HepG2 (cell line): ENCODE measurements around the gene PNP. TPM values are rescaled to one million over a fixed set of nuclear protein-coding genes. Genes with fewer than 3 reads are reported as not detected.
A peak's percentile ranks its signal among the peaks of the same experiment; 100 is the strongest.

Source experiments
- ERF ChIP-seq: IDR thresholded peaks from 2 replicates; pipeline ENCODE4 v1.6.1; 2018; ENCODE audit warnings: missing biosample characterization, missing genetic modification reagents
- NFATC3 ChIP-seq: sonication (generic); formaldehyde crosslinking; IDR thresholded peaks from 2 replicates; pipeline ENCODE4 v1.5.1; 2020; ENCODE audit warnings: mild to moderate bottlenecking, missing genetic modification reagents
- NFKB2 ChIP-seq: sonication (generic); formaldehyde crosslinking; IDR thresholded peaks from 2 replicates; pipeline ENCODE4 v1.4.0; 2020; ENCODE audit warnings: missing genetic modification reagents, borderline replicate concordance
- RNF2 ChIP-seq: fragments of 450-650 bp; conservative IDR thresholded peaks from 2 replicates; pipeline ENCODE4 v1.6.1; 2016; ENCODE audit warnings: low read depth
- TFE3 ChIP-seq: IDR thresholded peaks from 2 replicates; pipeline ENCODE4 v1.6.1; 2016
- TOPORS ChIP-seq: sonication (generic); formaldehyde crosslinking; IDR thresholded peaks from 2 replicates; pipeline ENCODE4 v1.8.0; 2023; ENCODE audit warnings: mild to moderate bottlenecking, missing genetic modification reagents
- YY1 ChIP-seq: IDR thresholded peaks from 2 replicates; pipeline ENCODE4 v1.6.1; 2011; ENCODE audit warnings: low read length, low read depth, moderate library complexity, mild to moderate bottlenecking; ENCODE audit not compliant: insufficient read depth, insufficient replicate concordance
- ZBTB10 ChIP-seq: sonication (generic); formaldehyde crosslinking; IDR thresholded peaks from 2 replicates; pipeline ENCODE4 v1.4.0; 2020; ENCODE audit warnings: missing genetic modification reagents, borderline replicate concordance
- ZNF567 ChIP-seq: sonication (generic); formaldehyde crosslinking; IDR thresholded peaks from 2 replicates; pipeline ENCODE4 v1.8.1; 2023; ENCODE audit warnings: mild to moderate bottlenecking, missing genetic modification reagents, borderline replicate concordance
- ZNF597 ChIP-seq: sonication (generic); formaldehyde crosslinking; IDR thresholded peaks from 2 replicates; pipeline ENCODE4 v1.5.0; 2020; ENCODE audit warnings: missing genetic modification reagents
- ZNF816 ChIP-seq: sonication (generic); formaldehyde crosslinking; IDR thresholded peaks from 2 replicates; pipeline ENCODE4 v1.8.0; 2022; ENCODE audit warnings: missing genetic modification reagents, mild to moderate bottlenecking, borderline replicate concordance
- ZSCAN25 ChIP-seq: sonication (generic); formaldehyde crosslinking; IDR thresholded peaks from 2 replicates; pipeline ENCODE4 v1.8.0; 2022; ENCODE audit warnings: mild to moderate bottlenecking, missing genetic modification reagents
- polyA plus RNA-seq, 8 experiments: library from polyadenylated mRNA; depleted of rRNA in 3 of 8; stranded (reverse) in 7 of 8; unstranded in 1 of 8; fragments of >200 nt; fragmentation: Illumina TruSeq in 4 of 8; extraction: Trizol in 4 of 8; gene quantifications; 2 replicates each; pipeline versions ENCODE4 v1.2.1 to v1.2.3, GENCODE V29; 2011 to 2016; ENCODE audit warnings: low read depth in 4 of 8, missing spikeins in 1 of 8, mixed read lengths in 1 of 8; ENCODE audit not compliant: insufficient read depth in 1 of 8
- total RNA-seq, 5 experiments: library from RNA; depleted of rRNA; stranded (reverse); fragments of >200 nt; fragmentation: Illumina TruSeq; extraction: Trizol; gene quantifications; 2 replicates each; pipeline ENCODE4 v1.2.3, GENCODE V29; 2016; ENCODE audit warnings: low read depth in 1 of 5
- TF ChIP-seq, protein P1 (sequence below): sonication (generic); formaldehyde crosslinking; IDR thresholded peaks from 2 replicates; pipeline ENCODE4 v1.5.0; 2020; ENCODE audit warnings: missing genetic modification reagents
- TF ChIP-seq, protein P2 (sequence below): sonication (generic); formaldehyde crosslinking; IDR thresholded peaks from 2 replicates; pipeline ENCODE4 v1.4.0; 2020; ENCODE audit warnings: missing genetic modification reagents
- TF ChIP-seq, protein P3 (sequence below), 2 experiments: IDR thresholded peaks; 2 replicates each; pipeline ENCODE4 v1.6.1; 2011 to 2012; ENCODE audit warnings: low read length in 2 of 2, borderline replicate concordance in 1 of 2, low read depth in 1 of 2, mild to moderate bottlenecking in 1 of 2, moderate library complexity in 1 of 2

PNP gene
- total and polyA plus RNA-seq, 2 of the 13 experiments (the other 11 are each of a cell fraction or from before 2014, with no cell fraction given), result 45.4 to 74.8 TPM

DNA sequence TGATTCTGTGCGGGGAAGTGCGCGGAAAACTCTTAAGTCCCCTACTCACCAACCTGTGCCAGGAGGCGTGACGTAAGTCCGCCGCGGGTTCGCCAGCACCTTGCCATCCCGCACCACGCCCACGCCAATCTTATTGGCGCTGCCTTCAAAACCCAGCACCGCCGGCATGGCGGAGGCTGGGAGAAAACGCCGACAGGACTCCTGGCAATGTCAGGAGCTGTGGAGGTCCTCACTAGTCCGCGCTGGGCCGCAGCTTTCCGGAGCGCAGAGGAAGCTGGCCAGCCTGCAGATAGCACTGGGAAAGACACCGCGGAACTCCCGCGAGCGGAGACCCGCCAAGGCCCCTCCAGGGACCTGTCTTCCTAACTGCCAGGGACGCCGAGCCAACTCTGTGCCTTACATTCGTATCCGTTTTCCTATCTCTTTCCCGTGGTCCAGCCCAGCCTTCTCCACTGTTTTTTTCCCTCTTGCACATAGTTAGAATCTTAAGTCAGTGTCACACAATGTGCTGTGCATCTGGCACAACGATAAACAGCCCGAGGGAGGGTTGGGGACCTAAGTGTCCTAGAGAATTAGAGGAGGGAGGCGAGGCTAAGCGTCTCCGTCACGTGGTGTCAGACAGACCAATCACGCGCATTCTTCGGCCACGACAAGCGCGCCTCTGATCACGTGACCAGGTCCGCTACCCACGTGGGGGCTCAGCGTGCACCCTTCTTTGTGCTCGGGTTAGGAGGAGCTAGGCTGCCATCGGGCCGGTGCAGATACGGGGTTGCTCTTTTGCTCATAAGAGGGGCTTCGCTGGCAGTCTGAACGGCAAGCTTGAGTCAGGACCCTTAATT, 14.5 kb upstream of the PNP start, which contains the start of the genes APEX1 and OSGEP (continued):
- TF ChIP-seq, protein P1, sequence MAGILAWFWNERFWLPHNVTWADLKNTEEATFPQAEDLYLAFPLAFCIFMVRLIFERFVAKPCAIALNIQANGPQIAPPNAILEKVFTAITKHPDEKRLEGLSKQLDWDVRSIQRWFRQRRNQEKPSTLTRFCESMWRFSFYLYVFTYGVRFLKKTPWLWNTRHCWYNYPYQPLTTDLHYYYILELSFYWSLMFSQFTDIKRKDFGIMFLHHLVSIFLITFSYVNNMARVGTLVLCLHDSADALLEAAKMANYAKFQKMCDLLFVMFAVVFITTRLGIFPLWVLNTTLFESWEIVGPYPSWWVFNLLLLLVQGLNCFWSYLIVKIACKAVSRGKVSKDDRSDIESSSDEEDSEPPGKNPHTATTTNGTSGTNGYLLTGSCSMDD (CRISPR knock-in tag), result no peak
- TF ChIP-seq ZNF597 (CRISPR knock-in tag), result no peak
- peak; percentile 89; the same call in 1 of the 2 replicates for TF ChIP-seq RNF2
- TF ChIP-seq, protein P2, sequence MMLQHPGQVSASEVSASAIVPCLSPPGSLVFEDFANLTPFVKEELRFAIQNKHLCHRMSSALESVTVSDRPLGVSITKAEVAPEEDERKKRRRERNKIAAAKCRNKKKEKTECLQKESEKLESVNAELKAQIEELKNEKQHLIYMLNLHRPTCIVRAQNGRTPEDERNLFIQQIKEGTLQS (CRISPR knock-in tag), result no peak
- peak; percentile 96 for TF ChIP-seq TFE3 (CRISPR knock-in tag)
- no peak; the same call in 1 of the 2 replicates for TF ChIP-seq ZNF567
- no peak; the same call in 1 of the 2 replicates for TF ChIP-seq ZSCAN25 (CRISPR knock-in tag)
- peak; percentile 81 for TF ChIP-seq YY1
- TF ChIP-seq ZBTB10 (CRISPR knock-in tag), result peak; percentile 63; the same call in 1 of the 2 replicates
- peak; percentile 83 for TF ChIP-seq TOPORS (CRISPR knock-in tag)
- TF ChIP-seq NFATC3 (CRISPR knock-in tag), result 0 out of 2 replicates have a peak, but pooled peaks have one; percentile 28
- peak; percentile 83 for TF ChIP-seq ERF (CRISPR knock-in tag)
- TF ChIP-seq, protein P3, sequence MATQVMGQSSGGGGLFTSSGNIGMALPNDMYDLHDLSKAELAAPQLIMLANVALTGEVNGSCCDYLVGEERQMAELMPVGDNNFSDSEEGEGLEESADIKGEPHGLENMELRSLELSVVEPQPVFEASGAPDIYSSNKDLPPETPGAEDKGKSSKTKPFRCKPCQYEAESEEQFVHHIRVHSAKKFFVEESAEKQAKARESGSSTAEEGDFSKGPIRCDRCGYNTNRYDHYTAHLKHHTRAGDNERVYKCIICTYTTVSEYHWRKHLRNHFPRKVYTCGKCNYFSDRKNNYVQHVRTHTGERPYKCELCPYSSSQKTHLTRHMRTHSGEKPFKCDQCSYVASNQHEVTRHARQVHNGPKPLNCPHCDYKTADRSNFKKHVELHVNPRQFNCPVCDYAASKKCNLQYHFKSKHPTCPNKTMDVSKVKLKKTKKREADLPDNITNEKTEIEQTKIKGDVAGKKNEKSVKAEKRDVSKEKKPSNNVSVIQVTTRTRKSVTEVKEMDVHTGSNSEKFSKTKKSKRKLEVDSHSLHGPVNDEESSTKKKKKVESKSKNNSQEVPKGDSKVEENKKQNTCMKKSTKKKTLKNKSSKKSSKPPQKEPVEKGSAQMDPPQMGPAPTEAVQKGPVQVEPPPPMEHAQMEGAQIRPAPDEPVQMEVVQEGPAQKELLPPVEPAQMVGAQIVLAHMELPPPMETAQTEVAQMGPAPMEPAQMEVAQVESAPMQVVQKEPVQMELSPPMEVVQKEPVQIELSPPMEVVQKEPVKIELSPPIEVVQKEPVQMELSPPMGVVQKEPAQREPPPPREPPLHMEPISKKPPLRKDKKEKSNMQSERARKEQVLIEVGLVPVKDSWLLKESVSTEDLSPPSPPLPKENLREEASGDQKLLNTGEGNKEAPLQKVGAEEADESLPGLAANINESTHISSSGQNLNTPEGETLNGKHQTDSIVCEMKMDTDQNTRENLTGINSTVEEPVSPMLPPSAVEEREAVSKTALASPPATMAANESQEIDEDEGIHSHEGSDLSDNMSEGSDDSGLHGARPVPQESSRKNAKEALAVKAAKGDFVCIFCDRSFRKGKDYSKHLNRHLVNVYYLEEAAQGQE (IDR thresholded peaks at IDR 0.05; ENCODE audit: borderline replicate concordance in 1 of 2, low read depth in 1 of 2, low read length in 2 of 2), result peak in 1 of 2 experiments; percentile 66; a peak in 1 of 4 replicates
- TF ChIP-seq ZNF816 (CRISPR knock-in tag), result no peak
- TF ChIP-seq NFKB2 (CRISPR knock-in tag), result peak; percentile 63; the same call in 1 of the 2 replicates
